GM12878 (cell line): ENCODE results near the gene IMMP2L. TPM values are rescaled to one million over a fixed set of nuclear protein-coding genes. Genes with fewer than 3 reads are reported as not detected.

Experiments
- ATAC-seq: fragments of 200-7000 bp; cut with Tn5 transposase; 3 replicates; pipeline ENCODE4 v1.9.1; 2020; ENCODE audit warnings: mild to moderate bottlenecking, moderate library complexity
- BruUV-seq: library from RNA; stranded (reverse); fragments of 400-500 nt; replicated peaks from 2 replicates; lab custom pipeline; 2021; lab: Mats Ljungman, UMichigan
- CTCF ChIA-PET: fragments of 300-600 bp; sonication (Branson Sonifier 250); formaldehyde crosslinking; extraction: SDS; loops from one replicate; lab custom pipeline; 2021; ENCODE audit warnings: inconsistent platforms; lab: Yijun Ruan, JAX
- POLR2A ChIA-PET: fragments of 350-600 bp; formaldehyde crosslinking; extraction: SDS; loops from one replicate; lab custom pipeline; 2021; ENCODE audit warnings: inconsistent platforms; lab: Charles Lee
- RAD21 ChIA-PET: fragments of 300-600 bp; sonication (Branson Sonifier 250); formaldehyde crosslinking; loops from one replicate; lab custom pipeline; 2023; ENCODE audit warnings: antibody characterized with exemption; ENCODE audit not compliant: unreplicated experiment; lab: Charles Lee
- SMC1A ChIA-PET: fragments of 300-600 bp; sonication (Branson Sonifier 250); formaldehyde crosslinking; loops from one replicate; lab custom pipeline; 2023; ENCODE audit not compliant: unreplicated experiment, uncharacterized antibody; lab: Charles Lee
- DNase-seq: peaks from one replicate; pipeline ENCODE4 v3.0.0-alpha.2; 2011; ENCODE audit warnings: low read depth, low spot score
- FAIRE-seq: peaks from 3 replicates; lab custom pipeline; 2011; peaks lifted over from hg19 to GRCh38; lab: Jason Lieb, UNC
- H2AFZ ChIP-seq: 2 replicates; pipeline ENCODE4 v1.6.0; 2011; ENCODE audit warnings: low read depth, low read length, control low read depth; ENCODE audit not compliant: control insufficient read depth
- H3K27ac ChIP-seq: 2 replicates; pipeline ENCODE4 v1.5.1; 2011; ENCODE audit warnings: control low read depth; ENCODE audit not compliant: control insufficient read depth, insufficient read depth
- H3K27me3 ChIP-seq, 2 experiments: replicated peaks in 1 of 2; 2 replicates each; pipeline versions ENCODE4 v1.6.0 to v1.6.1; 2011; ENCODE audit warnings: low read length in 1 of 2; ENCODE audit not compliant: control insufficient read depth in 2 of 2, insufficient read depth in 2 of 2
- H3K36me3 ChIP-seq, 2 experiments: 2 replicates each; pipeline ENCODE4 v1.5.1; 2011; ENCODE audit warnings: low read length in 1 of 2; ENCODE audit not compliant: control insufficient read depth in 2 of 2, insufficient read depth in 2 of 2
- H3K4me1 ChIP-seq: 2 replicates; pipeline ENCODE4 v1.6.1; 2011; ENCODE audit warnings: mild to moderate bottlenecking, low read length, moderate library complexity, mixed read lengths; ENCODE audit not compliant: control insufficient read depth, insufficient read depth
- H3K4me2 ChIP-seq: 2 replicates; pipeline ENCODE4 v1.6.0; 2011; ENCODE audit warnings: control low read depth; ENCODE audit not compliant: control insufficient read depth, insufficient read depth
- H3K4me3 ChIP-seq: fragments of 200-600 bp; sonication (generic); 2 replicates; pipeline ENCODE4 v1.5.1; 2016
- H3K79me2 ChIP-seq: 2 replicates; pipeline ENCODE4 v1.6.0; 2011; ENCODE audit warnings: low read length; ENCODE audit not compliant: control insufficient read depth, insufficient read depth
- H3K9ac ChIP-seq: 2 replicates; pipeline ENCODE4 v1.8.0; 2011; ENCODE audit warnings: low read length, control low read depth, mixed read lengths; ENCODE audit not compliant: control insufficient read depth, insufficient read depth
- H3K9me3 ChIP-seq: replicated peaks from 3 replicates; pipeline ENCODE4 v1.5.1; 2011; ENCODE audit warnings: mild to moderate bottlenecking, low read length; ENCODE audit not compliant: control insufficient read depth, insufficient read depth
- H4K20me1 ChIP-seq: 2 replicates; pipeline ENCODE4 v1.6.0; 2011; ENCODE audit not compliant: control insufficient read depth, insufficient read depth
- CEBPZ ChIP-seq: fragments of 150-350 bp; IDR thresholded peaks from 2 replicates; pipeline ENCODE4 v1.6.1; 2016; ENCODE audit warnings: low read depth, low read length
- E2F8 ChIP-seq: fragments of 450-650 bp; IDR thresholded peaks from 2 replicates; pipeline ENCODE4 v1.6.1; 2018; ENCODE audit warnings: mild to moderate bottlenecking, low read depth, moderate library complexity; ENCODE audit not compliant: partially characterized antibody
- LARP7 ChIP-seq: fragments of 450-650 bp; IDR thresholded peaks from 2 replicates; pipeline ENCODE4 v1.6.1; 2017; ENCODE audit warnings: mild to moderate bottlenecking
- MEF2B ChIP-seq: fragments of 450-650 bp; IDR thresholded peaks from 2 replicates; pipeline ENCODE4 v1.6.1; 2018; ENCODE audit warnings: mild to moderate bottlenecking, moderate library complexity; ENCODE audit not compliant: partially characterized antibody, poor library complexity, severe bottlenecking
- NFYB ChIP-seq: IDR thresholded peaks from 2 replicates; pipeline ENCODE4 v1.6.1; 2011; ENCODE audit warnings: low read depth, mild to moderate bottlenecking, low read length, improper control_type of control experiment, moderate library complexity; ENCODE audit not compliant: insufficient read depth
- RAD51 ChIP-seq: fragments of 450-650 bp; IDR thresholded peaks from 2 replicates; pipeline ENCODE4 v1.6.1; 2016; ENCODE audit warnings: moderate library complexity, mild to moderate bottlenecking, inconsistent platforms
- ZNF384 ChIP-seq: IDR thresholded peaks from 2 replicates; pipeline ENCODE4 v1.6.1; 2012; ENCODE audit warnings: low read depth, mild to moderate bottlenecking, low read length, improper control_type of control experiment, borderline replicate concordance
- WGBS: methylation state at CpG from one replicate; pipeline ENCODE4 v1.1.6; 2016; ENCODE audit warnings: low lambda C conversion rate; ENCODE audit not compliant: insufficient replicate concordance, insufficient coverage; ENCODE audit errors: missing lambda C conversion rate; 5-methylcytosine and 5-hydroxymethylcytosine counted together
- in situ Hi-C: fragments of 300-500 bp; cut with MboI; formaldehyde crosslinking; loops from 9 replicates; pipeline ENCODE4 v1.14.3; 2018; ENCODE audit warnings: mixed read lengths
- intact Hi-C: fragments of 100-400 bp; cut with micrococcal nuclease; formaldehyde crosslinking; loops from one replicate; pipeline ENCODE4 v1.14.2; 2022; ENCODE audit not compliant: unreplicated experiment
- polyA plus RNA-seq, 11 experiments: library from polyadenylated mRNA; depleted of rRNA in 4 of 11; unstranded in 6 of 11; stranded (reverse) in 5 of 11; fragments of >200 nt; fragmentation: Nextera tagmentation in 4 of 11; fragmentation: Illumina TruSeq in 1 of 11; extraction: Ambion mirVana in 4 of 11; extraction: Trizol in 1 of 11; gene quantifications; 1 replicate in 1 of 11; 2 replicates in 10 of 11; pipeline versions ENCODE4 v1.2.1 to v1.2.3, GENCODE V29; 2011 to 2016; ENCODE audit warnings: inconsistent platforms in 2 of 11, missing spikeins in 2 of 11, low read depth in 1 of 11
- total RNA-seq, 4 experiments: library from RNA; depleted of rRNA in 3 of 4; stranded (reverse); fragments of >200 nt in 3 of 4; fragmentation: Illumina TruSeq in 1 of 4; extraction: Trizol in 1 of 4; gene quantifications; 2 replicates each; pipeline versions ENCODE4 v1.2.1 to v1.2.3, GENCODE V29; 2013 to 2021

Gene IMMP2L
- total and polyA plus RNA-seq, 10 of the 15 experiments (the other 5 are each of a cell fraction or from before 2014, with no cell fraction given) = 12.6 to 46.3 (median 19.6) TPM

GRCh38 chr7:111205251-111205650, 357.0 kb downstream of the IMMP2L start (continued):
- TF ChIP-seq CEBPZ (no peak), NFYB (no peak), ZNF384 (no peak), LARP7 (no peak), E2F8 (no peak), RAD51 (no peak)

GRCh38 chr7:111202321-111202720, 360.0 kb downstream of the IMMP2L start:
- Histone ChIP-seq H3K9ac (no peak overlapping the region), H3K79me2 (no peaks in the 10 kb centered on the region), H3K27ac (no peak overlapping the region), H4K20me1 (no peaks in the 10 kb centered on the region), H3K9me3 (no peaks in the 10 kb centered on the region), H2AFZ (no peak overlapping the region), H3K36me3 (no peaks in the 10 kb centered on the region), H3K4me1 (no peaks in the 10 kb centered on the region), H3K4me3 (no peak overlapping the region), H3K4me2 (no peak overlapping the region), H3K27me3 (no peaks in the 10 kb centered on the region)
- RAD21 ChIA-PET = no interaction called here
- in situ Hi-C loops = no loop called here
- no peak for TF ChIP-seq MEF2B
- FAIRE-seq (no peak), DNase-seq (no peak), ATAC-seq (no peak)
- POLR2A ChIA-PET = no interaction called here
- intact Hi-C loops = no loop called here
- SMC1A ChIA-PET = no interaction called here
- CTCF ChIA-PET = no interaction called here
- BruUV-seq = no TSS peak
- WGBS = 49% methylated on average over 4 of the region's 4 CpGs
